NCI-H1930 (cell line): ENCODE data around the gene CCDC120.

ENCODE experiments used
- DNase-seq, 2 experiments: peaks; one replicate each; lab custom pipeline; 2025; lab: John Stamatoyannopoulos, UW

Gene CCDC120, protein sequence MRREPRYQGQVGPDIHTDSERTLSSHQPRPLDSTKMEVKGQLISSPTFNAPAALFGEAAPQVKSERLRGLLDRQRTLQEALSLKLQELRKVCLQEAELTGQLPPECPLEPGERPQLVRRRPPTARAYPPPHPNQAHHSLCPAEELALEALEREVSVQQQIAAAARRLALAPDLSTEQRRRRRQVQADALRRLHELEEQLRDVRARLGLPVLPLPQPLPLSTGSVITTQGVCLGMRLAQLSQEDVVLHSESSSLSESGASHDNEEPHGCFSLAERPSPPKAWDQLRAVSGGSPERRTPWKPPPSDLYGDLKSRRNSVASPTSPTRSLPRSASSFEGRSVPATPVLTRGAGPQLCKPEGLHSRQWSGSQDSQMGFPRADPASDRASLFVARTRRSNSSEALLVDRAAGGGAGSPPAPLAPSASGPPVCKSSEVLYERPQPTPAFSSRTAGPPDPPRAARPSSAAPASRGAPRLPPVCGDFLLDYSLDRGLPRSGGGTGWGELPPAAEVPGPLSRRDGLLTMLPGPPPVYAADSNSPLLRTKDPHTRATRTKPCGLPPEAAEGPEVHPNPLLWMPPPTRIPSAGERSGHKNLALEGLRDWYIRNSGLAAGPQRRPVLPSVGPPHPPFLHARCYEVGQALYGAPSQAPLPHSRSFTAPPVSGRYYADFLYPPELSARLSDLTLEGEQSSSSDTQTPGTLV

DNA sequence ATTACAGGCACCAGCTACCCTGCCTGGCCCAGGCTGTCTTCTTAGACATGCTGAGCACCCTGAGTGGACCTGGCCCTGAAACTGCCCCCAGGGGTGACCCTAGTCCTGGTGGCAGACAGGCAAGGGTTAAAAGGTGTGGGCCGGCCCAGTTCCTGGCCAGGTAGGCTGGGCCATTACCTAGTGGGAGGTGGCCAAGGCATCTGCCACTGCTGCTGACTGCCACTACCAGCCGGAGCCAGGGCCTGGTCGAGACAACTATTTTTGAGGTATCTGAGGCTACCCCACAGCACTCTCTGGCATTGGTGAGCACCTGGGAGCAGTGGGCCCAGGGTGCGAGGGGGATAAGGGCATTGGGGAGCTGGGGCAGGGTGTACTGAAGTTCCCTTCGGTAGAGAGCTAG is at the start of gene CCDC120:
Gene CCDC120 (plus strand): TSS at position 206 of the 400 bp plus-strand sequence. CDS start 3,043 bp downstream, outside the sequence.
- DNase-seq: no peak

GRCh38 chrX:49019050-49019449 is 39.7 kb upstream of the CCDC120 start:
- DNase-seq: no peak

DNA sequence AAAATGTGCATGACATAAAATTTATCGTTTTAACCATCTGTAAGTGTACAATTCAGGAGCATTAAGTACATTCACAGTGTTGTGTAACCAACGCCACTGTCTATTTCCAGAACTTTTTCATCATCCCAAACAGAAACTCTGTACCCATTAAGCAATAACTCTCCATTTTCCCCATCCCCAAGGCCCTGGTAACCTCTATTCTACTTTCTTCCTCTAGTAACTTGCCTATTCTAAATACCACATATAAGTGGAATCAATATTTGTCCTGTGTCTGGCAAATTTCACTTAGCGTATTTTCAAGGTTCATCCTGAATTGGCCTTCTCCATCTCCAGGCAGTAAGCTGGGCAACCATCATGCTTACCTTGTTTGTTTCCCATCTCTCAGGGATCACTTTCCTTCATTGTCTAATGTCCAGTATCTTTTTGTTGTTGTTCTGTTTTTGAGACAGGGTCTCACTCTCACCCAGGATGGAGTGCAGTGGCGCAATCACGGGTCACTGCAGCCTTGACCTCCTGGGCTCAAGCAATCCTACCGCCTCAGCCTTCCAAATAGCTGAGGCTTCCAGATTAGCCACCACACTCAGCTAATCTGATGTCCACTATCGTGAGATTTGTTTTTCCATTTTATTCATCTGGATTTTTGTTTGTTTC is 39.1 kb upstream of the CCDC120 start:
- no peak for DNase-seq

GRCh38 chrX:49029876-49030275 is 28.9 kb upstream of the CCDC120 start:
- DNase-seq: no peak

GRCh38 chrX:49030283-49030682 is 28.5 kb upstream of the CCDC120 start:
- DNase-seq: no peak

DNA sequence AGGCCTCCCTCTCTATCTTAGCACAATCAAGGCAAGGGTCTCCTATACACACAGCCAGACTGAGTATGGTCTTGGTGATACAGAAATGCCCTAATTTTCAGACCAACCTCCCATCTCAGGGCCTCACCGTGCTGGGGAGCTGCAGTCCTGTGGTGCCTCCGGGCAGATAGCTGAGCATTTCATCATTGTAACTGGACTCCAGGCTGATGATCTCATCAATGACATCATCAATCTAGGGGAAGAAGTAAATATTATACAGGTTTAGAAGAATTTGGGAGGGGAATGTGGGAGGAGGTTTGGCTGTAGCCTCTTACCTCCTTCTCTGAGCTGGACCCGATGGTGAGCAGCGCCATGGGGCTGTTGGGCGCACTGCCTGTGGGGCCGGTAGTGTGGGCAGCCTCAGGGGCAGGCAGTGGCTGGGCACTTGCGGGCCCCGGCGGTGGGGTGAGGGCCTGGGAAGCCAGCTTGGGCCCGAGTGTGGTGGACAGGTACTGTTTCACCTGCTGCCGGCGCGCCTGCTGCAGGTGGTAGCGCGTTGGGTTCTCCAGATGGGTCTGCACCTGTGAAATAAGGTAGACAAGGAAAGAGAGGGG is 20.8 kb upstream of the CCDC120 start:
- no peak for DNase-seq

DNA sequence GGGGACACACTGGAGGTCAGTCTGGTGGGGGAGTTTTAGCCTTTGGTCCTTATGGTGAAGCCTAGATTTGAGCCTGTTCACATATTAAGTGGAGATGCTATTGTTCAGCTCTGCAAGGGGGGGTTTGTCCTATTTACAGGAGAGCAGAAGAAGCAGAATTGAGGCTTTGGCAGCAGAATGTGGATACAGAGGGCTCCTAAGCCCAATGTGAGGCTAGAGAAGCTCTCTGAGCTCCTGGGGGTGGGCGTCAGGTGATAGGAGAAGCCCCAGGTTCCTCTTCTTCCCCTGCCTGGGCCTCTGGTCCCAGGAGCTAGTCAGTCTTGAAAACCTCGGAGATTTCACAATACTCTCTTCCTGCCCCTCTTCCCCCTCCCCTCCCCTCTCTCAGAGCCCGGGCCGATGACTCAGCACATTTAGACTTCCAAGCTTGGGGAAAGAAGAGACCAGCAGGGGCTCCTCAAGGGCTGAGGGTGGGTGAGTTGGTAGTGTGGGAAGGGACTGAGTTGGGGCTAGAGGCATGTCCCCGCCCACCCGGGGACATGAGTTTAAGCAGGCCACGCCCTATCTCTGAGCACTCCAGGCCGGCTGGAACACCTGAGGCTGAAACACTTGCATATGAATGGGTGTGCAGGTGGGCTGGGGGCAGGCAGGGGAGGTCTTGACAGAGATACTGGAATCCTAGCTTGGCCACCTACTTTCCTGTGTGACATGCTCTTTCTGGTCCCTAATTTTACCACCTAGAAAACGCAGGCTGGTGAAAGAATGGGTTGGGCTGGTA is 19.0 kb upstream of the CCDC120 start:
- peak in 1 of 2 experiments; percentile 28 for DNase-seq

- no peak for DNase-seq
These were observed 18.3 kb upstream of the CCDC120 start for GRCh38 chrX:49040376-49040955.

DNA sequence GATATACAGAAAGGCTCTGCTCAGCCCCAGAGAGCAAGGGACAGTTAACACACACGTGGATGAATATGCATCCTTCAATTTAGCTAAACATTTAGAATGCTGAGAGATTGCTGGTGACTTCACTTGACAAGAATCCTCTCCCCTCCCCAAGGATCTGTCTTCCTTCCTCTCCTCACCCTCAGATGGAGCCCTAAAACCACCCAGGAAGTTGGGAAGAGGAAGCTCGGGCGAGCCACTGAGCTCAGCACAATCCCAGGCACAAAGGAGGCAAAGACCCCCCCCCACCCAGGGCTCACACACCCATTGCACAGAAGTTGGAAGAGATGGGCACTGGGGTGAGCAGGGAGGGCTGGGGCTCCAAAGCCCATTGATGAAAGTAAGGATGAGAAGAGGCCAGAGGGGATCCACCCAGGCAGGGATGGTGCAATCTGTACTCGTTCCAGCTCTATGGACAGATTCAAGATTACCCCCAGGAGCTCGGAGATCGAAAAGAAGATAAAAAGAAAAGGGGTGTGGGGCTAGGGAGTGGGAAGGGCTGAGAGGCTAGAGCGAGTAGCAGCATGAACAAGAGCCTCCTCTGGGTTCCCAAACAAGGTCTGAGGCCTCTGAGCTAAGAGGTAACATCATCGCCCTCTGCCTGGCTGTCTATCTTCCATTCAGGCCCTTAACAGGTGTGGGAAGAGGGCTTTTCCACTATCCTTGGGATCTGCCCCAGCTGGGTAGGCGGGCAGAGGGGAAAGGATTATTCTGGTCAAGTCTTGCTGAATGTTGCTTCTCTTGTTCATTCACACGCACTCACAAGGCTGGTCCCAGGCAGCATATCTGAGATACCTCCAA is 16.8 kb upstream of the CCDC120 start:
- no peak for DNase-seq

DNA sequence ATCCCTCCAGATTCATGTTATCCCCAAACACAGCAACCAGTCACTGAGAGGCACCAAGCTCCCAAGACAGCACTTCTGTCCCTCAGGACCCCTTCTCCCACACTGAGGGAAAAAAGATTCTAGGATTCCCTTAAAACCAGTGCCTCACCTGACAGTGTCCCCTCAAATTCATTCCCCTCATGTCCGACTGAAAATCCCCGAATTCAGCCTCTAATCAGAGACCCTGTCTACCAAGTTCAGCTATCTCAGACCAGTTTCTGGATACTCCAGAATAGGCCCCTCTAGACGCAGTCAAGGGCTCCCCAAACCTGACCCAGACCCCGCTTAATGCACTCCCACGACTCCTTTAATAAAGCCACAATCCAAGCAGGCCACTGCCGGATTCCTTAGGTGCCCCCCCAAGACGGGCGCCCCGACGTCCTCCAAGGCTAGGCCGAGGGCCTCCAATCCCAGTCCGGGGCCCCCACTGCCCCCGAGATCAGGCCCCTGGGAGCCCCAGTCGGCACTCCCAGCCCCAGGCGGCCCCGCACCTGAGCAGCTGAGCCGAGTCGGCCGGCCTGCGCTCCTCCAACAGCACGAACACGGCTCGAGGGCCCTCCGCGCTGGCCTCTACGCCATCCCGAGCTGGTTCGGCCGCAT is 16.1 kb upstream of the CCDC120 start:
- DNase-seq: no peak

DNA sequence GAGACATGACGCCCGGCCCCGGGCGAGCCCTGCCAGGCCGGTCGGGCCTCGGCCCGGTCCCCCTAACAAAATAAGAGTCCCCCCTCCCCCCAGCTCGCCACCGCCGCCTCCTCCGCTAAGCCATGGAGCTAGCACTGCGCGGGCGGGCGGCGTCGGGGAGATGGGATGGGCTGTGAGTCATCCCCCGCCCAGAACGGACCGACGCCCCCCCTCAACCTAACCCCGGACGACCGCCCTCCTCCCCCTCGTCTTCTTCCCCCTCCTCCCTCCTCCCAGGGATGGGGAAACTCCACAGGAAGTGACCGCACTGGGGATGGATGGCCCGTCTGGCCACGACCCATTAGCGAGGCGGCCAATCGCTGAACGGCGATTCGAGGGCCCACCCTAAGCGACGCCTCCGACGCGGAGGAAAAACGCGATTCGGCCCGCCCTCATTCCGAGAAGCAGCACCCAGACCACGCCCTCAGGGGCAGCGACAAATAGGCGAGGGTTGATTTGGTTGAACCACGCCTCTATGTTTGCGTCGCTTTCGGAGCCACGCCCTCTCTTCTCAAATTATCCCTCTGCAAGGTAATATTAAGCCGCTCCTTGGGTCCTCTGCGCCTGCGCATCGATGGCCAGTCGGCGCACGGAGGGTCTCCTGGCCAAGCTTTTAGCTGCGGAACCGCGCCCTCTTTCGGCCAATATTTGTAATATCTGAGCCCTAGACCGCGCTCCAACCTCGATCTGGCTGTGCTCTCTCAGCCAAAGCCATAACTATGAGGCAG is 15.4 kb upstream of the CCDC120 start, which contains the start of gene TFE3:
Gene TFE3 (minus strand): TSS at position 138 of the 767 bp plus-strand sequence. CDS start 131 bp downstream, at position 7.
- DNase-seq: peak; percentile 97

- no peak for DNase-seq
These were observed 14.9 kb upstream of the CCDC120 start for GRCh38 chrX:49043987-49044281.

- DNase-seq: peak; percentile 72 to 78
These were observed 5.4 kb upstream of the CCDC120 start for GRCh38 chrX:49053223-49054072.

DNA sequence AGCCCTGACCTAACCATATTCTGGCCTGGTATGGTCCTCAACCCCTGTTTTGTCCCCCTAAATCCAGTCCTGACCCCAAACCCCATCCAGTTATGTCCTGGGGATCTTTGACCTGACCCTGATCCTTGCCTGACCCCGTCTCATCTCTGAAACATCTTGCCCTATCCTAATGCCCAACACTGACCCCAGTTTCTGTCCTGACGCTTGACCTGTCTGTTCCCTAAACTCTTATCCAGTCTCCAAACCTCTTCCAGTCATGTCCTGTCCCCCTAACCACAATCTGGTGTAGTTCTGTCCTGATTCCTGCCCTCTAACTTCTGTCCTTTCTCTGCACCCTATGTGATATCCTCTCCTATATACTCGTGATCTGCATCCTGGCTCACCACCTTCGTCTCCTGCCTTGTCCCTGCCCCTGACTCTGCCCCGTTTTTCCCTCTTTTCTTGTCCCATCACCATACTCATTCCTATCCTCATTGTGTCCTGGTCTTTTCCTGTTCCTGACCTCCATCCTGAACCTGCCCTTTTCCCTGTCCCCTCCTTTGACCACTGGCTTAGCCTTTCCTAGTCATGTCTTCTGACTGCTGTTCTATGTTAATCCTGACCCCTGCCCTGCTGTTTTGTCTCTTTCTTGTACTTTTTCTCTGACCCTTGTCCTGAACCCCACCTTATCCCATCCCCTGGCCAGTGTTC is 4.6 kb upstream of the CCDC120 start:
- DNase-seq: no peak

DNA sequence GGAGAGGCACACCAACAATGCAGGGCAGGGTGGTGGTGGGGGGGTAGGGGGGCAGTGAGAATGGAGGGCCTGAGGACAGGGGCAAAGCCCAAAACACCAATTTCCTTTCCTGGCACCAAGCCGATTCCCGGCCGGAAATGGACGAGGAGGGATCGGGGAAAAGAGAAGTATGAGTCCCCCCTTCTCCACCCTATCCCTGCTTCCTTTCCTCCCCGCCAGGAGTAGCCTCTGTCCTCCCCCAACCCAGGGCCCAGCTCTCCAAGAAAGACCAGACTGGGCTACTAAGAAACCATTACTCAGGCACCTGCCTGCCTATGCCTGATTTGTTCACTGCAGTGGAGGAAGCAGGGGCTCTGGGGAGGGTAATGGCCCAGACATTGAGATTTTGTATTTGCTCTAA is 402 bp downstream of the CCDC120 start:
- DNase-seq: no peak

DNA sequence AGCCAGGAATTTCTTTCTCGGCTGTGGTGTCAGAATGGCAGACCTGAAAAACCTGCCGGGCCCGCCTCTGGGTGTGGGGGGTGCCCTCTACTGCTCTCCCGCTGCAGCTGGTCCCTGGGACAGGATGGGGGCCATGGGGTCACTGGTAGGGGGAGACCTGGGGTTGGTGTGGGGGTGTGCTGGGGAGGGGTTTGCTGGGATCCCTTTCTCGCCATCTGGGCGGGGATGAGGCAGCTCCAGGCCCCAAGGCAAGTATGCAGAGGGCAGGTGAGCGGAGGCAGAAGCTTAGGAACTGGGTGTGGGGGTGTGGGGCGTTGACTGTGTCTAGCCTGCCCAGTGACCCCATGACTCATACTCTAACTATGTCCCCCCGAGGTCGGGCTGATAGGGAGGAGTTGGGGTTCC is 884 bp downstream of the CCDC120 start:
- no peak for DNase-seq

- DNase-seq: no peak
These were observed 2.1 kb downstream of the CCDC120 start for GRCh38 chrX:49060914-49061313.

DNA sequence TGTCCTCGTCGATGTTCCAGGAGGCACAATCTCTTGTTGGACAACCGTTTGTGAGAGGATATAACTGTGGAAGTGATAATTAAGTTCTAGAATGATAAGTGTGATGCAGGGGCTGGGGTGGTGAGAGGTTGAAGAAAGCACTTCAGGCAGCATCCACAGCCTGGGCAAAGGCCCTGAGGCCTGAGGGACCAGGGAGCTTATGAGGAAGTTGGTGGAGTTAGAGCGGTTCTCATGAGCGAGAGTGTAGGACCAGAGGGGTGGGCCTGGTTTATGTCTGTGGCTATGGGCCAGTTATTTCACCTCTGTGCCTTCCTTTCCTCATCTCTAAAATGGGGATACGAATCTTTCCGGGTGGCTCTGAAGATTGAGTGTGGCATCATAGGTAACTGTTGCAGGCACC is 2.7 kb downstream of the CCDC120 start:
- no peak for DNase-seq
